ENCODE measurements around the gene TPSD1. TPM values are rescaled to one million over a fixed set of nuclear protein-coding genes. Genes with fewer than 3 reads are reported as not detected.

Gene TPSD1
- total RNA-seq, 1 experiment from 2014 or later = 0.26 TPM

DNA sequence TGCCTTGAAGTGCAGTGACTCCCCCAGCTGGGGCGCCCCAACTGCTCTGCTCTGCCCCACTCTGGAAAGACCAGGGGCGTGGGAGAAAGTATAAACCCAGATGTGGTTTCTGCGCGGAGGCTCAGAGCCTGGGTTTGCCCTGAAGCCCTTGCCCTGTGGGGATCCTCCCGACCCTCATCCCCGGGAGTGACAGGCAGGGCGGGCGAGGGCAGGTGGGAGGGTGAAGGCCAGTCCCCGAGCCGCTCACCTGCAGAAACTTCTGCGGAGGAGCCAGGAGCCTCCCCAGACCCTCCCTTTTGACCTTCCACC is 3.8 kb downstream of the TPSD1 start:
- no TSS peak for BruUV-seq (replicated peaks)
- in situ Hi-C loops (cut with HindIII; ENCODE audit: low pct_unique_long_range_greater_than_20kb, low sequenced_read_pairs) = no loop called here
- DNase-seq (ENCODE audit: low read depth, low spot score) = no peak
- H3K4me1 ChIP-seq (ENCODE audit: control insufficient read depth, insufficient read depth, low read length) = no peaks in the 10 kb centered on the region; the same call in 1 of the 2 replicates
- no peaks in the 10 kb centered on the region for H3K36me3 ChIP-seq (ENCODE audit: control insufficient read depth, insufficient read depth, low read length)
- no peak overlapping the region for H3K27ac ChIP-seq (ENCODE audit: low read length)
- TF ChIP-seq POLR2AphosphoS5 (IDR thresholded peaks at IDR 0.05; ENCODE audit: low read depth, low read length) (no peak), TCF7L2 (IDR thresholded peaks at IDR 0.05; ENCODE audit: low read depth, low read length) (no peak)
- TF ChIP-seq, protein P1, sequence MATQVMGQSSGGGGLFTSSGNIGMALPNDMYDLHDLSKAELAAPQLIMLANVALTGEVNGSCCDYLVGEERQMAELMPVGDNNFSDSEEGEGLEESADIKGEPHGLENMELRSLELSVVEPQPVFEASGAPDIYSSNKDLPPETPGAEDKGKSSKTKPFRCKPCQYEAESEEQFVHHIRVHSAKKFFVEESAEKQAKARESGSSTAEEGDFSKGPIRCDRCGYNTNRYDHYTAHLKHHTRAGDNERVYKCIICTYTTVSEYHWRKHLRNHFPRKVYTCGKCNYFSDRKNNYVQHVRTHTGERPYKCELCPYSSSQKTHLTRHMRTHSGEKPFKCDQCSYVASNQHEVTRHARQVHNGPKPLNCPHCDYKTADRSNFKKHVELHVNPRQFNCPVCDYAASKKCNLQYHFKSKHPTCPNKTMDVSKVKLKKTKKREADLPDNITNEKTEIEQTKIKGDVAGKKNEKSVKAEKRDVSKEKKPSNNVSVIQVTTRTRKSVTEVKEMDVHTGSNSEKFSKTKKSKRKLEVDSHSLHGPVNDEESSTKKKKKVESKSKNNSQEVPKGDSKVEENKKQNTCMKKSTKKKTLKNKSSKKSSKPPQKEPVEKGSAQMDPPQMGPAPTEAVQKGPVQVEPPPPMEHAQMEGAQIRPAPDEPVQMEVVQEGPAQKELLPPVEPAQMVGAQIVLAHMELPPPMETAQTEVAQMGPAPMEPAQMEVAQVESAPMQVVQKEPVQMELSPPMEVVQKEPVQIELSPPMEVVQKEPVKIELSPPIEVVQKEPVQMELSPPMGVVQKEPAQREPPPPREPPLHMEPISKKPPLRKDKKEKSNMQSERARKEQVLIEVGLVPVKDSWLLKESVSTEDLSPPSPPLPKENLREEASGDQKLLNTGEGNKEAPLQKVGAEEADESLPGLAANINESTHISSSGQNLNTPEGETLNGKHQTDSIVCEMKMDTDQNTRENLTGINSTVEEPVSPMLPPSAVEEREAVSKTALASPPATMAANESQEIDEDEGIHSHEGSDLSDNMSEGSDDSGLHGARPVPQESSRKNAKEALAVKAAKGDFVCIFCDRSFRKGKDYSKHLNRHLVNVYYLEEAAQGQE (IDR thresholded peaks at IDR 0.05; ENCODE audit: insufficient read depth in 1 of 2, low read depth in 2 of 2, low read length in 1 of 2) = no peak
- H3K4me3 ChIP-seq (ENCODE audit: low read depth in 2 of 2, low read length in 2 of 2) = peak overlapping the region in 1 of 2 experiments; percentile 50; a peak in 2 of 4 replicates
- no peaks in the 10 kb centered on the region for H3K27me3 ChIP-seq (ENCODE audit: control insufficient read depth, insufficient read depth, low read length)
- no peaks in the 10 kb centered on the region for H3K9me3 ChIP-seq (ENCODE audit: control insufficient read depth, insufficient read depth, low read depth, low read length)
- ChIA-PET CTCF (no interaction called here), POLR2A (no interaction called here)
- ATAC-seq = no peak
- intact Hi-C loops (cut with micrococcal nuclease; ENCODE audit: unreplicated experiment) = no loop called here

DNA sequence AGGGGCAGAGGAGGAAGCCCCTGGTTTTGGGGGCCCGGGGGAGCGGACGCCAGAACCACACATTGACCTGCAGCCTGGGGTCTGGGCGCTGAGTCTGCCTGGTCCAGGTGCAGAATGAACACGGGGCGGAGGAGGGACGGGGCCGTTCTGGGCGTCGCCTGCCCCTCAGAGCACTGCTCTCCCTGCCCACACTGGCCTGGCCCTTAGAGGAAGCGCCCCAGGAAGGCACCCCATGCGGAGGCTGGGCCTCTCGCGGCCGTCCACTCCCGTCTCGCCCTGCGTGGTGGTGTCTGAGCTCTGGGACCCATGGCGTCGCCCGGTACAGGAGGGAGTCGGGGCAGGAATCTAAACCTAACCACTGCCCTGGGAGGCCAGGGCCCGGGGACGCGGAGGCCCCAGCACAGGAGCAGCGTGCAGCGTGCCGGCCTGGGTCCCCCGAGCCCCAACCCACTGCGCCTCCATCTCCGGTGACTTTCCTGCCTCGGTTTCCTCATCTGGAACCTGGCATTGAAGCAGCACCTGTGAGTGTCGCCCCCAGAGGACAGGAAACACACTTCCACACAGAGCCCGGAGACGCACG is 4.3 kb downstream of the TPSD1 start:
- TF ChIP-seq, protein P1 (IDR thresholded peaks at IDR 0.05; ENCODE audit: insufficient read depth in 1 of 2, low read depth in 2 of 2, low read length in 1 of 2) = no peak
- TF ChIP-seq TCF7L2 (IDR thresholded peaks at IDR 0.05; ENCODE audit: low read depth, low read length) = no peak
- no peak for ATAC-seq
- no peaks in the 10 kb centered on the region for H3K27me3 ChIP-seq (ENCODE audit: control insufficient read depth, insufficient read depth, low read length)
- no peaks in the 10 kb centered on the region for H3K9me3 ChIP-seq (ENCODE audit: control insufficient read depth, insufficient read depth, low read depth, low read length)
- H3K36me3 ChIP-seq (ENCODE audit: control insufficient read depth, insufficient read depth, low read length) = no peaks in the 10 kb centered on the region
- no TSS peak for BruUV-seq (replicated peaks)
- POLR2A ChIA-PET = no interaction called here
- H3K4me1 ChIP-seq (ENCODE audit: control insufficient read depth, insufficient read depth, low read length) = no peaks in the 10 kb centered on the region; the same call in 1 of the 2 replicates
- CTCF ChIA-PET = no interaction called here
- H3K27ac ChIP-seq (ENCODE audit: low read length) = no peak overlapping the region
- intact Hi-C loops (cut with micrococcal nuclease; ENCODE audit: unreplicated experiment) = no loop called here
- DNase-seq (ENCODE audit: low read depth, low spot score) = no peak
- no peak overlapping the region for H3K4me3 ChIP-seq (ENCODE audit: low read depth in 2 of 2, low read length in 2 of 2)
- in situ Hi-C loops (cut with HindIII; ENCODE audit: low pct_unique_long_range_greater_than_20kb, low sequenced_read_pairs) = no loop called here

DNA sequence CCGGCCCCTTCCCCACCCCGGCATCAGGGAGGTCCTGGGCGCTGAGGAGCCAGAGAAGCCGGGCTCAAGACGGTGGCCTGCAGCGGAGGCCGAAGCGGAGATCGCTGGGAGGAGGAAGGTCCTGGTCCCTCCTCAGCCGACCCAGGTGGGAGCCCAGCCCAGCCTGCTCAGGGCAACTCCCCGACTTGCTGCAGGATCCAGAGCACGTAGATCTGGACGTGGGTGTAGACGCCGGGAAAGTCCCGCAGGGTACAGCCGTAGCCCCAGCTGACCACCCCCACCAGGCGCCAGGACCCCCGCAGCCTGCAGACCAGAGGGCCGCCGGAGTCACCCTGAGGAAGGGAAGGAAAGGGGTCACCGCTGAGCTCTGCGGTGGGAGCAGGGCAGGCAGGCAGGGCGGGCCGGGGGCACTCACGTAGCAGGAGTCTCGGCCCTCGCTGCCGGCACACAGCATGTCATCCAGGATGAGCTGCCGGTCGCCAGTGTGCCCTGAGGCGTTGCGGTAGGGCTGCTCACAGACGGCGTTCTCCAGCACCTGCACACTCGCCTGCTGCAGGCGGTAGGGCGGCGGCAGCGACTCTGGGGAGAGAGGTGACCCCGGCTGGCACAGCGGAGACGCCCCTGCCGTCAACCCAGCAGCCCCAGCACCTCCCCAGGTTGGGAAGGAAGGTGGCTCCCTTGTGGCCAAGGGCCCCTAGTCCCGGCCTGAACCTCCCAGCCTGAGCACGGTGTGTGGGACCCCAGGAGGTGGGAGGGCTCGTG is 5.4 kb downstream of the TPSD1 start:
- ATAC-seq (no peak), DNase-seq (ENCODE audit: low read depth, low spot score) (no peak)
- intact Hi-C loops (cut with micrococcal nuclease; ENCODE audit: unreplicated experiment) (no loop called here), in situ Hi-C loops (cut with HindIII; ENCODE audit: low pct_unique_long_range_greater_than_20kb, low sequenced_read_pairs) (no loop called here)
- TF ChIP-seq SIN3A (IDR thresholded peaks at IDR 0.05; ENCODE audit: borderline replicate concordance, insufficient read depth, low read depth, low read length) (no peak), TCF7L2 (IDR thresholded peaks at IDR 0.05; ENCODE audit: low read depth, low read length) (no peak), POLR2AphosphoS5 (IDR thresholded peaks at IDR 0.05; ENCODE audit: low read depth, low read length) (no peak)
- TF ChIP-seq, protein P2, sequence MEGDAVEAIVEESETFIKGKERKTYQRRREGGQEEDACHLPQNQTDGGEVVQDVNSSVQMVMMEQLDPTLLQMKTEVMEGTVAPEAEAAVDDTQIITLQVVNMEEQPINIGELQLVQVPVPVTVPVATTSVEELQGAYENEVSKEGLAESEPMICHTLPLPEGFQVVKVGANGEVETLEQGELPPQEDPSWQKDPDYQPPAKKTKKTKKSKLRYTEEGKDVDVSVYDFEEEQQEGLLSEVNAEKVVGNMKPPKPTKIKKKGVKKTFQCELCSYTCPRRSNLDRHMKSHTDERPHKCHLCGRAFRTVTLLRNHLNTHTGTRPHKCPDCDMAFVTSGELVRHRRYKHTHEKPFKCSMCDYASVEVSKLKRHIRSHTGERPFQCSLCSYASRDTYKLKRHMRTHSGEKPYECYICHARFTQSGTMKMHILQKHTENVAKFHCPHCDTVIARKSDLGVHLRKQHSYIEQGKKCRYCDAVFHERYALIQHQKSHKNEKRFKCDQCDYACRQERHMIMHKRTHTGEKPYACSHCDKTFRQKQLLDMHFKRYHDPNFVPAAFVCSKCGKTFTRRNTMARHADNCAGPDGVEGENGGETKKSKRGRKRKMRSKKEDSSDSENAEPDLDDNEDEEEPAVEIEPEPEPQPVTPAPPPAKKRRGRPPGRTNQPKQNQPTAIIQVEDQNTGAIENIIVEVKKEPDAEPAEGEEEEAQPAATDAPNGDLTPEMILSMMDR (IDR thresholded peaks at IDR 0.05) = no peak
- TF ChIP-seq, protein P1 (IDR thresholded peaks at IDR 0.05; ENCODE audit: insufficient read depth in 1 of 2, low read depth in 2 of 2, low read length in 1 of 2) = no peak
- BruUV-seq (replicated peaks) = no TSS peak
- ChIA-PET CTCF (no interaction called here), POLR2A (no interaction called here)
- no peak overlapping the region for H3K4me3 ChIP-seq (ENCODE audit: low read depth in 2 of 2, low read length in 2 of 2)
- H3K36me3 ChIP-seq (ENCODE audit: control insufficient read depth, insufficient read depth, low read length) = no peaks in the 10 kb centered on the region
- H3K27ac ChIP-seq (ENCODE audit: low read length) = no peak overlapping the region
- no peaks in the 10 kb centered on the region for H3K9me3 ChIP-seq (ENCODE audit: control insufficient read depth, insufficient read depth, low read depth, low read length)
- H3K4me1 ChIP-seq (ENCODE audit: control insufficient read depth, insufficient read depth, low read length) = no peaks in the 10 kb centered on the region; the same call in 1 of the 2 replicates
- H3K27me3 ChIP-seq (ENCODE audit: control insufficient read depth, insufficient read depth, low read length) = no peaks in the 10 kb centered on the region

Data from Panc1 (cell line).